Measurements from ENCODE around the gene CDK5.

Gene CDK5

DNA sequence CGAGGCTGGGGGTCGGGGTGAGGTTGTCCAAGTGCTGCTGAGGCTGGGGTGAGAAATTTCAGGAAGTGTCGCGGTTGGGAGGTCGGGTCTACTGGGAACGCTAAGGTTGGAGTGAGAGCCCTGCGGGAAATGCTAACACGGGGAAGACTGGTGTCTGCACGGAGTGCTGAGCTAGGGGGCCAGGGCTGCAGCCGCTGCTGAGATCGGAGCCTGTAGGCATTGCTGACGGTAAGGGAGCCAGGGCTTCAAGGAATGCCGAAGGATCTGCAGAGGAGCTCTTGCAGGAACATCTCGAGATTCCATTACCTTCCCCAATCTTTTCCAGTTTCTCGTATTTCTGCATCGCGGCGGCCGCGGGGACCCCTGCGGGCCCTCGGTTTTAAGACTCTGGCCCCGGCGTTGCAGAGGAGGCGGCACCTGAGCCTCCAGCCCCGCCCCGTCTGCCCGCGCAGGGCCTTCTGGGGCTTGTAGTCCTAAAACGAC, at the start of gene CDK5:
TSS of gene CDK5 (minus strand) at position 392 of the 483 bp plus-strand sequence. CDS start at position 343, 49 bp downstream.
- no peak for DNase-seq

DNA sequence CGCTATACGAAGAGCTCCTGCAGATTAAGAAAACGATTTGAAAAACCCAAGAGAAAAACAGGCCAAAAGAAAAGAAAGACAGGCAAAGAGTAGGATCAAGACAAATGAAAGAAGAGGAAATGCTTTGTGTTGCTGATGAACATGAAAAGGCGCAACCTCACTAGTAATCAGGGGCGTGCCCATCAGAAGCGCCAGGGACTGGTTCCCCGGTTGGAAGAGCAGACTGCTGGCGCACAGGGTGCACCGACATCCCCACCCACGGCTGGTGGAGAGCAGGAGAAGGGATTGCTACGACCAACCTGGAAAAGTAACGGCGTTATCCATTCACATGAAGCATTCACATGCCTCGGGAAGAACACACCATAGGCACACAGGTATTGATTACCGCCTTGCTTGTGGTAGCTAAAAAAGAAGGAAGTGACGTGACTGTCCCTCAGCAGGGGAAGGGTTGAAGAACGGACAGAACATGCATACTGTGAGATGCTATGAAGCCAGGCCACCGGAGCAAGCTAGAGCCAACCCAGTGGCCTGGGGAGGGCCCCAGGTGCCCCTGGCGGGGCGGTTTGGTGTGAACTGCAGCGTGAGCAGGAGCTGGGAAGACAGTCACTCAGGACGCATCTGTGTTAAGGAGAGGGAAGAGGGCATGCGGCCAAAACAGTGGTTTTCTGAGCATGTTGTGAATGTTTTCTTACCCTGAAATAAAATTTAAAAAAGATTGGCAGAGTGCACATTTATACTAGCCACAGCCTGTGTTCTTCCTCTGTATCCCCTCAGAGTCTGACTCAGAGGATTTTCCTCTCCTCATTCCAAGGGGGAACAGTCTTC, 46.9 kb upstream of the CDK5 start:
- DNase-seq = no peak

DNA sequence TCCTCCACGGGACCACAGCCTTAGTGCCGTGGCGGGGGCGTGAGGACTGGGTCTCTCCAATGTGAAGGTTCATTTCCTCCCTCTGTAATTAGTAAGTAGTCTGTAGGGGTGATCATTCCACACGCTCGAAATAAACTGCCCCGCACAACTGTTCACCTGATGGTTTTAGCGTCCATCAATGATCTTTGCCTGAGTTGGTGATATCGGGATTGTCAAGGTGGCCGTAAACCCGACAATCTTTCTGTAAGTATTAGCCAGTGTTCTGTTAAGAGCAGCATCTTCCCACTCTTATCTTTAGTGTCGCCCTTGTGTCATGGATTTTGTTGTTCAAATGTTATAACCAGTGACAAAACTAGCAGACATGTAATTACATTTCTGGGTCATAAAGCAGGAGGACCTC, 46.3 kb upstream of the CDK5 start:
- no peak for DNase-seq

DNA sequence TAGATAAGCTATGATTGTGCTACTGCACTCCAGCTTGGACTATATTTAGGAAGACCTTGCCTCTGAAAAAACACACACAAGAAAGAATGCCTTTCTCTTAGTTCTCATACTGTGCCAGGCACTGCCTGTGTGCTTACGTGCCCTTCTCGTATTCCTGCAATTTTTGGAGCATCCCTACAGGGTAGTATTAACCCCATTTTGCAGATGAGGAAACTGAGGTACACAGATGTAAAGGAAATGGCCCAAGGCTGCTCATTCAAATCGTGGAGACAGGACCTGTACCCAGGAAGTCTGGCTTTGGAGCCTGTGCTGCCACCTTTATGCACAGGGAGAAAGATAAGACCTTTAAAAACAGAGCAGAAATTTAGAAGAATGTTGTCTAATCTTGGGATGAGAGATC, 45.3 kb upstream of the CDK5 start:
- no peak for DNase-seq

DNA sequence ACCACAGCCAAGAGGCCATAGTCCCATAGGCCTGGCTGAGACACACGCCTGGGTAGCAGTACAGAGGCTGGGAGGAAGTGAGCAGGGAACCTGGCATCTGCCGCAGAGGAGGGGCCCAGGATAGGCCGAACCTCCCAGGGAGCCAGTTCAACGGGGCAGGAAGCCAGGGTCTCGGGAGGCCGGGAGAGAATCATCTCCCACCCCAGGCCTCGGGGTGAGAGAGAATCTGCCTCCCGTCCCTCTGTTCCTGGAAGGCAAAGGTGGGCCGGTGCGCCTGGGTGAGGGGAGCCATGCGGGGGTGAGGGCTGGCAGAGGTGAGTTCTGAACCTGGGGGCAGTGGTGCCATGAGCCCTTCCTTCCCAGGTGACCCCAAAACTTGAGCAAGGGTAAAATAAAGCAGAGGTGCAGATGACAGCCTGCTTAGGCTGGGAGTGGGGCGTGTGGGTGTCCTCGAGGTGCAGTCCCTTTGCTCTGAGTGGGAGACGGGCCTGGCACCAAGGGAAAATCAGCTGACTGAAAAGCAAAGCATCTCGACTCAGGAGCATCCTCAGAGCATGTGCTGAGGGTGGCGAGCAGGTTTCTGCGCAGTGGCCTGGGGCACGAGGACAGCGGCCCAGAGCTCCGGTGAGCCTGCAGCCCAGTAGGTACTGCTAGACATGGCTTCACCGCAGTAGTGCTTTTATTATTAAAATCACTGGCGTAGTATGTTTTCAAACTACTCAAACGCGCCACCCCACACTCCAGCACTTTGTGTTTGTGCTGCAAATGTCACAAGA, 44.1 kb upstream of the CDK5 start:
- DNase-seq = no peak

DNA sequence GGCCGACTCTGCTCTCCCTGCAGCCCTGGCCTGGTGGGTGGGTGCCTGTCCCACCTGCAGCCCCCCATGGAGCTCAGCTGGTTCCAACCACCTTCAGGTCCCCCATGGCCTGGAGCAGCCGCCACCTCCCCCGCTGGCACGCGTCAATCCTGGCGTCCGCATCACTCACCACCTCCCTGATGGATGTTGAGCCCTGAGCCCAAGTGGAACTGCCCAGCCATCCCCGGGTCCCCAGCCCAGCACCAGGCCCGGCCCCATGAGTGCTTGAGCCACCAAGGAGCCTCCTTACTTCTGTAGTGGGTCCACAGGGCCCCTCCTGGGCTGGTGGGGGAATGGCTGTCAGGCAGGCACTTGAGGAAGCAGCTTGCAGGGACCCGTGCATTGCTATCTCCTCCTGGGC, 43.2 kb upstream of the CDK5 start:
- DNase-seq = no peak

DNA sequence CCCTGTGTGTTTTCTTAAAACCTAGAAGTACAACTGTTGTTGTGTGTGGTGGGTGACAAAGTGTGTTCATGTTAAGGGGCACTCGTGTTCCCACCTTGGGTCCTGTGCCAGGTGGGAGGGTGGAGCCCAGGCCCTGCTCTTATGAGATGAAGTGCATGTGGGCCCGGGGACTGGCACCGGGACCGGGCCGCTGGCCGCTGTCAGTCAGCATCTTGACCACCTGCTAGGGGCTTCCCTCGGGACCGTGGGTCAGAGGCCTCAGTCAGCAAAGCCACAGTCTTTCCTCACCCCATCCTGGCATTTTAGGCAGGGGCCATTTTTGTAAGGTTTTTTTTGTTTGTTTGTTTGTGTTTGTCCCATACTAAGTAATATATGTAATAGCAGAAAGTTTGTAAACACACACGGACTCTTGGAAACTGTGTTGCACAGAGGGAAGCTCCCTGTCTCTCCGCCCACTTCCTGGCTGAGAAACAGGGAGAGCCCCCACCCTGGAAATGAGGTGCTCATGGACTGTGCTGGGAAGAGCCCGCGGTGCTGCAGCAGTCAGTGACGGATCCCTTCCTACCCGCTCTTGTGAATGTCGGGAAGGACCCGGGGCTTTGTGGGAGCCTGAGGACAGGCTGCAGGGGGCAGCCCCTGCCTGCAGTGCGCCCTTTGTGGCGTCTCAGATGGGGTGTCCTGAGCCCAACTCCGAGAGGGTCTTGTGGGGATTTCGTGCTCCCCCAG, 42.0 kb upstream of the CDK5 start:
- DNase-seq = no peak

DNA sequence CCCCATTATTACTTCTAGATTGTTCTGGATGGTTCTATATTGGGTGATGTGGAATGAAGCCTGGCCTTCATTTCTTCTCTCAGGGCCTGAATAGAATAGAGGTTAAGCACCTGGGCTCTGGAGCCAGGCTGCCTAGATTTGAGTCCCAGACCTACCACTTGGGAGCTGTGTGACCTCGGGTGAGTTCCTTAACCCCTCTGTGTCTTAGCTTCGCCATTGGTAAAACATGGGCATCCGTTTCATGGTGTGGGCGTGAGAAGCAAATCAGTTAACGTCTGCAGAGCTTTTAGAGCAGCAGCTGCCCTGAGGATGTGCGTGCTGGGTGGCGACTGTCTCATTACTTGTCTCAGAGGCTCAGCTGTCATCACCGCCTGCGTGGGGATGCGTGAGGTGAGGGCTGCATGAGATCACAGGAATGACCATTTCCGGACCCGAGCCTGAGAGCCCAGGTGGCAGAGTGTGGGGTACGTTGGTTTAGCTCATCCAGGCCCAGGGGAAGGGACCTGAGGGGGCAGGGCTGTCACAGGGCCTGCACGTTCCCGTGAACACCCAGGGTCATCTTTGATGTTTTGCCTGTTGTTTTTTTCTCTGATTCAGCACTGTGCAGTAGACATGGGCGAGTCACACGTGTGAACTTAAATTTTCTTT, 38.3 kb upstream of the CDK5 start:
- no peak for DNase-seq

DNA sequence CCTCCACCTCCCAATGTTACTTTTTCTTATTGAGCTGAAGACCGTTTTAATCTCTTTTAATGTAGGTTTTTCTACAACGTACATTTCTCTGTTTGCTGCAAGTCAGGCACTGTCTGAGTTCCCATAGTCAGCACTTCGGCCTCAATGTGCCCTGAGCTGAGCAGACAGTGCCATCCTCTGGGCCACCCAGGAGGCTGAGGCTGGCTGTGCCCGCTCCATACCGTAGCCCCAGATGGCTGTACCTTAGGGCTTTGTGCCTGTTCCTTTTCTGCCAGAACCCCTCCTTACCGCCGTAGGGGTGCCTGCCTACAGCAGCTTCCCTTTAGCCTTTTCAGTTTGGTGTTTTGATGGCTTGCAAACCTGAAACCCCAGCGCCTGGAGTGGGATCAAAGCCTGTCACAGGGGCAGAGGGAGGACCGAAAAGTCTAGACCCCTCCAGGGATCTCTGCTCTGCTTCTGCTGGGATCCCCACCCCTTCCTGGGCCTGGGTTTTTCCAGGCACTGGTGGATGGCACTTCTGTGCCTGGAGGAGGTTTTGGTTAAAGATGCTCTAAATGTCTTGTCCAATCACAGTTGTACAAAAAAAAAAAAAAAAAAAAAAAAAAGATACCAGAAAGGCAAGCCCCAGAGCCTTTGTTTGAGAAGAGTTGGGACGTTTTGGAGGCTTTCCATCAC, 37.6 kb upstream of the CDK5 start:
- DNase-seq = no peak

DNA sequence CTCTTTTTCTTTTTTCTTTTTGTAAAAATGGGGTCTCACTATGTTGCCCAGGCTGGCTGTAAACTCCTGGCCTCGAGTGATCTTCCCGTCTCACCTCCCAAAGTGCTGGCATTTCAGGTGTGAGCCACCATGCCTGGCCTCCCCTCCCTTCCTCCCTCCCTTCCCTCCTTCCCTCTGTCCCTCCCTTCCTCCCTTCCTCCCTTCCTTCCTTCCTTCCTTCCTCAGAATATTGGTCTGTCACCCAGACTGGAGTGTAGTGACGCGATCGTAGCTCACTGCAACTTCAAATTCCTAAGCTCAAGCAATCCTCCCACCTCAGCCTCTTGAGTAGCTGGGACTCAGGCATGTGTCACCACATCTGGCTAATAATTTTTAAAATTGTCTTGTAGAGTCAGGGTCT, 37.0 kb upstream of the CDK5 start:
- DNase-seq = no peak

DNA sequence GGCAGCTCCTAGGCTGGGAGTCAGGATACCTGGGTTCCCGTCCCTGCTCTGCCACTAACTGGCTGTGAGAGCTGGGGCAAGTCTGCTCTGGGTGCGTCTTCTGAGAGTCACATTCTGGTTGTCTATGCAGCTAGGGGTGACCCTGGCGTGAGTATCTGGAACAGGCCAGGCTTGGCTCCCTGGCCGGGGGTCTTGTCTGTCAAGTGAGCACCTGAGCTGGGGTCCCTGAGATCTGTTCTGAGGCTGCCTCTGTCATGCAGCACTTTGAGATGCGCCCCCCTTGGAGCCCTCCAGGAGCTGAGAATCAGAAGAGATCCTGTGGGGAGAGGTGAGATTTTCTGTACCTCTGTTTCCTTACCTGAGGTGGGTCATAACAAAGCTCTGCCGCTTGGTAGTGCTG, 36.1 kb upstream of the CDK5 start:
- no peak for DNase-seq

DNA sequence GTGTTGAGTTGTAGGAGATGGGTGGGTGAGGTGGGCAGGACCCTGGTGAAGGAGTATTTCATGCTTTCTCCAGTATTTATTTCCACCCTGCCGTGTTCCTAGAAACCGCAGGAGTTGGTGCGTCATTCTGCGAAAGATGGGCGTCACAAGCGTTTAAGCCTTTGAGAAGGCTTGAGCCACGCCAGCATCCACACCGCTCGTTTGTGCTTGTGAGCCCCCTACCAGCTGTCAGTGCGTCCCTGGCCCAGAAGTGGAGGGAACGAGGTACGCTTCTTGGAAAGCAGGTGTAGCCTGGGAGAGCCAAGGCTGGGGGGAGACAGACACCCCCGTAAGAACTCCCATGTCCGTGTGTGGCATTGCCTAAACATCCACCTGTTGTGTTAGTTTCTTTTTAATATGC, 34.3 kb upstream of the CDK5 start:
- DNase-seq = no peak

DNA sequence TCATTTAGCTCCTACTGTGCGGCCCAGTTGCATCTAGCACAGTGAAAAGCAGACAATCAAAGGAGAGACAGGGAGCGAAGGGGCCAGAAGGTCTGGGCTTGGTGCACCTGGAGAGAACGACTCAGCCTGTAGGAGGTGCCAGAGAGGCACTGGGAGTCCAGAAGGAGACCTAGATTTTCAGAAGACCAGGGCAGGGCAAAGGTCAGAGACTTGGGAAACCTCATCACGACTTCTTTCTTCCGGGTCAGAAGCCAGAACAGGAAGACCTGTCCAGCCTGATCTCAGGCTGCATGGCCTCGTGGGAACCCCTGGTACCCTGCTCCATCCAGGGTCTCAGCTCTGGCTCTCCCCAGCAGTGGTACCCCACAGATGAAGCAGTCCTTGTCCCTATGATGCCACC, 33.7 kb upstream of the CDK5 start:
- DNase-seq = no peak

DNA sequence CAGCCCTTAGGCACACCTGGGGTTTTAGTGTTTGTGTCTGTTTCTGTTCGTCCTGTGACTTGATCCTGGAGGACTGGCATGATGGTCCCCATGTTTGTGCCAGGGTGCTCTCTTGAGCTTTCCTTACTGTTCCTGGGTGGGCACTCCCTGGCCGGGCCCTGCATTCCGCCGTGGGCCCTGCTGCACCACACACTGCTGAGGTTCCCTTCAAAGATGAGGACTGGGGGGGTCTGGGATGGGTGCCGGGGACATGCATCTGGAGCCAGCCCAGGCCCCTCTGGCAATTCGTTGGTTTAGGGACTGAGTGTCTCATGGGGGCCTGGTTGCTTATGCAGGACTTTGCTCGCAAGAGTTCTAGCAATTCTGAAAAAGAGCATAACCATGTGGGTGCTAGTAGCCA, 33.3 kb upstream of the CDK5 start:
- no peak for DNase-seq

DNA sequence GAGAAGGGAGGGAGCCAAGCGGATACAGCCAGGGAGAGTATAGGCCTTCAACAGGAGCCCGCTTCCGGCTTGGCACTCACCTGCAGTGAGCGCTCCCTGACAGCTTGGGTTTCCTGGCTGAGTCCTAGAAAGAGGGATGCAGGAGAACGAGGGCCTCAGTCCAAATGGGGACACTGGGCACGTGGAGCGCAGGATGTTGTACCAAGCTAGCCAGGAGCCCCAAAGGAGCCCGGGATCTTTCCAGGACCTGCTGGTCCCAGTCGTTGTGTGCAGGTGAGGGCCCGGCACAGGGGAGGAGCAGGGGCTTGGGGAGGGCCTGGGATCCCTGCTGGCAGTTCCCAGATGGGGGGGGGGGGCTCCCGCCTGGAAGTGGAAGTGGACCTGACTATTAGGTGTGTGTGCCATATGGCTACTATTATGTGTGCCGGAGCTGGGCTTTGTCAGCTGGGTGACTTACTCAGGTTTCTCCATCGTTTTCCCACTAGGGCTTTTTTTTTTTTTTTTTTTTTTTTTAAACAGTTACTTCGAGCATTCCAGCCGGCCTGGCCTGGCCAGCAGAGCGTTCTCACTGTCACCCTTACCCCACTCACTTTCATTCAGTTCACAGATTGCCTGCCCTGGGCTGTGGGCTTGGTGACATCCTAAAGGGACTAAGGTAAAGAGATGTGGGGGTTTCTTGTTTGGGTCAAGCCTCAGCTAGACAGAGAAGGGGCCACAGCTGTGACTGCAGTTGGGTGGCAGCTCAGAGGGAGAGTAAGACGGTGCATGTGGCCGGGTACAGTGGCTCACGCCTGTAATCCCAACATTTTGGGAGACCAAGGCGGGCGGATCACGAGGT, 32.4 kb upstream of the CDK5 start:
- DNase-seq = no peak

DNA sequence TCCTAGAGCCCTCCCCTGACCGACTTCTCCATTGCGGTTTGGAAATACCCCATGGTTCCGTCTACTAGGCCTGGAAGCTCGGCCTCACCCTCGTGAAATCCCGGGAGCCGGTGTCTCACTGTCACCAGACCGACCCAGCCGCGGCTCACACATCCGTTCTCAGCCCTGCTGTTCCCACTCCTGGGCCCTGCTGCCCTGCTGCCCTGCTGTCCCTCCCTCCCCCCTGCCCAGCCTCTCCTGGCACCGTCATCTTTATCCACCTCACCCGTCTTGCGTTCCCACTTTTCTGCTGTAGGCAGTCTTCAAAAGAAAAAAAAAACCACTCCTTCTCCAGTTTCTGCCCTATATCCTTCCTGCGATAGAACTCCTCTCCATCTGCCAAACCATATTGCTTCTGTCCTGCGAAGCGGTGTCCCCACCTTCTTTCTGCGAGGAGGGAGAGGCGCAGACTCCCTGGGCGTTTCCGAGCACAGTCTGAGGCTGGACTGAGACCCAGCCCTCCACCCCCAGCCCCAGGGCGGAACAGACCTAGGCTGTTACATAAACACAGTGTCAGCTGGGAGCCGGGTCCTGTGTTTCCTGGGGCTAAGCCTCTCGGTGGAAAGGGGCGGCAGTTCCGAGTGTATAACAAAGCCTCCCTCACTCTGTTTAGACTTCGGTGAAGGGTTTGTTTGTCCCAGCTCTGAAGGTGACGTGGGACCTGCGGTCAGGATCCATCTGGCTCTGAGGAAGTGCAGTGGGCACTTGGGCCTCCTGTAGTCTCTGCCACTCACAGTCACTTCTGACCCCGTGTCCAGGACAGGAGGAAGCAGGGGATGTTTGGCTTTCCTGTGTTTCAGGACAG, 31.4 kb upstream of the CDK5 start:
- no peak for DNase-seq

DNA sequence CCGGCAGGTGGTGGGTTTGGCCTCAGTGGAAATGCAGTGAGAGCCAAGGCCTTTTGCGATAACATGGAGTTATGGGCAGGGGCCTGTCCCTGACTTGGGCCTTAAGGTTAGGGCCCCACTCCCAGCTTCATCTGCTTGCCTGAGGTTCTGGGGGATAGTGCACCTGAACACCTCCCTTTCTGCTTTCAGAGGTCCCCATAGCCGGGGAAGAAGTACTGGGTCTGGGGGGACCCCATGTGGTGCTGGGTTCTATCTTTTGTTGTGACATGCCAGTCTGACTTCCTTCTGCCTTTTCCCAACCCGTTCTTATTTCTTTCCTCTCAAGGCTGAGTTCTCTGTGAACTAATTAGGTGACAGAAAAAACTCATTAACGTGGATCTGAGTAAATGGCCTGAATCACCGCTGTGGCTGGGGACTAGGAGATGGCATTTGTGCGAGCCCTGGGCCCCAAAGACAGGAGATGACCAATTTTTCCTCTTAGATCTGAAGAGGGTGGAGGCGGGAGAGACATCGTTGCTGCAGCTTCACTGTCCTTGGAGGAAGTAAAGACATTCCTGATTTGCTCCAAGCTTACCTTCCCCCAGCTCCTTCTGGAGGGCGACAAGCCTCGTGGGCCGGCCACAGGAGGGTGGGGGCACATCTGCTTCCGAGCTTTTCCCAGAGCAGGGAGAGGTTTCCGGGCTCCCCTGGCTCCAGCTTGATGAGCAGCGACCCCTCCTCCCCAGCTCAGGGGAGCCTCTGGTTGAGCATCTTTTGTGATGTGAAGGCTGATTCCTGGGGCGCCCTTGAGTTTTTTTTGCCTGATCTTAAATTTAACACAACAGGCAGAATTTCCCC, 30.5 kb upstream of the CDK5 start:
- DNase-seq = no peak

DNA sequence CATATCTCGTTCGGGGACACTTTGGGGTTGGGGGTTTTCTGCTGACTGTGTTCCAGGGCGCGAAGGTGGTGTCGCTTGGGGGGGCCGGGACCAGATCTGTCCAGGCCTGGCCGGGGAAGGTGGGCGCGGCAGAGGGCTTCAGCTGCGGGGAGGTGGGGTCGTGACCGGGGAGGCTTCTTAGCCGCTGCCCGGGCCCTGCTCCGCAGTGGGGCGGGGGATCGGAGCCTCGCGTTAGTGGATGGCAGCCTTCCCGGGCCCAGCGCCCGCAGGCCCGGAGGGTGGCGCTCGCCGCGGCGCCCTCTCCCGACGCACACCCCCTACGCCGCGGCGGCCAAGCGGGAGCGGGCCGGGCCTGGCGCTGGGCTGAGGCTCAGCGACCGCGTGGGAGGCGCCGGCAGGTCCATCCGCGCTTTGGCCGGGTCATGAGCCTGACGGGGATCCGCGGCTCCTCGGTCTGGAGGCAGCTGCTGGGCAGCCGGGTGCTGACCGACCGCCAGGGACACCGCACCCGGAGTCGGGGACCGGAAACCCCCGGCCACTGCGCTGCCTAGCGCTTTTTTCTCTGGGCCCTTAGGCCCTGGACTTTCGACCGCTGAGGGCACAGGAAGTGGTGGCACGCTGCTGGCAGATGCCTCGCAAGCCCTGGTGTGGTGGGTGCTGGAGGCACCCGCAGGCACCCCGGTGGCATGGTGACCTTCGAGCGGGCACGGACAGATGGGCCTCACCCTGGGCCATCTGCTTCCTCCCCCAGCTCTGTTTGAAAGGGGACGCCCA, 29.7 kb upstream of the CDK5 start:
- peak; percentile 28 for DNase-seq

DNA sequence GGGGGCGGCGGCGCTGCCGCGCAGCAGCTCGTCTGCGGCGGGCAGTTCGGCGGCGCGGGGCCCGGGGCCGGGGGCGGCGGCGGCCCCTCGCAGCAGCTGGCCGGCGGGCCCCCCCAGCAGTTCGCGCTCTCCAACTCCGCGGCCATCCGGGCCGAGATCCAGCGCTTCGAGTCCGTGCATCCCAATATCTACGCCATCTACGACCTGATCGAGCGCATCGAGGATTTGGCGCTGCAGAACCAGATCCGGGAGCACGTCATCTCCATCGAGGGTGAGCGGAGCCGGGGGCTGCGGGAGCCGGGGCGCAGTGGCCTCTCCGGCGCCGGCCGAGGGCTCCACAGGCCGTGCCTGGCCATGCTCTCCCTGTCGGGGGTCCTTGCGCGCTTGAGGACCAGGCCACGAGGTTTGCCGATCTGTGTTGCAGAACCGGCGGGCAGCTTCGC, 29.1 kb upstream of the CDK5 start:
- DNase-seq = no peak

Data from SHP77 treated with DMSO at 0.1 percent for 48 hours (cell line).